AG04449 (cell line): ENCODE measurements around the gene TNFRSF21.

Experiments
- CTCF ChIA-PET: fragments of 350-600 bp; formaldehyde crosslinking; extraction: SDS; loops from one replicate; lab custom pipeline; 2021; ENCODE audit warnings: antibody characterized with exemption; lab: Yijun Ruan, JAX
- POLR2A ChIA-PET: fragments of 400-600, 350-600 bp; formaldehyde crosslinking; extraction: SDS; loops from one replicate; lab custom pipeline; 2020; ENCODE audit warnings: antibody characterized with exemption, inconsistent platforms; lab: Yijun Ruan, JAX
- DNase-seq: peaks from one replicate; pipeline ENCODE4 v3.0.0-alpha.2; 2010; ENCODE audit warnings: low read depth, low spot score
- H3K4me3 ChIP-seq: 2 replicates; pipeline ENCODE4 v1.5.1; 2011; ENCODE audit warnings: low read depth, mild to moderate bottlenecking, control low read depth, low read length
- CTCF ChIP-seq: IDR thresholded peaks from one replicate; pipeline ENCODE4 v1.5.1; 2011; ENCODE audit warnings: mild to moderate bottlenecking, moderate library complexity, low read length, control low read depth, inconsistent platforms; ENCODE audit not compliant: insufficient read depth; ENCODE audit errors: missing control alignments

TNFRSF21 gene

GRCh38 chr6:47254051-47254450, 55.7 kb downstream of the TNFRSF21 start:
- TF ChIP-seq CTCF = no peak
- no peak for DNase-seq
- no peak overlapping the region for H3K4me3 ChIP-seq
- ChIA-PET CTCF (no interaction called here), POLR2A (interaction anchor here (0.5 kb wide), 1 partner anchor 8 kb away, joined by 3 read pairs; no protein-coding TSS in a partner anchor)

- CTCF ChIA-PET = no interaction called here
- no peak overlapping the region for H3K4me3 ChIP-seq
- POLR2A ChIA-PET = no interaction called here
- DNase-seq = no peak
- TF ChIP-seq CTCF = no peak
Measured at GRCh38 chr6:47253136-47253535, 56.6 kb downstream of the TNFRSF21 start.

GRCh38 chr6:47252633-47253032, 57.1 kb downstream of the TNFRSF21 start:
- H3K4me3 ChIP-seq = no peak overlapping the region
- ChIA-PET POLR2A (no interaction called here), CTCF (no interaction called here)
- no peak for TF ChIP-seq CTCF
- no peak for DNase-seq

- POLR2A ChIA-PET = no interaction called here
- CTCF ChIA-PET = no interaction called here
- no peak for TF ChIP-seq CTCF
Measured at GRCh38 chr6:47251396-47251795, 58.3 kb downstream of the TNFRSF21 start.

GRCh38 chr6:47250302-47250701, 59.4 kb downstream of the TNFRSF21 start:
- CTCF ChIA-PET = no interaction called here
- POLR2A ChIA-PET = no interaction called here
- no peak overlapping the region for H3K4me3 ChIP-seq
- DNase-seq = no peak
- TF ChIP-seq CTCF = no peak

More at GRCh38 chr6:47251396-47251795, 58.3 kb downstream of the TNFRSF21 start:
- DNase-seq = no peak
- H3K4me3 ChIP-seq = no peak overlapping the region

- ChIA-PET POLR2A (no interaction called here), CTCF (interaction anchor here (1.2 kb wide), 1 partner anchor 10 kb away, joined by 3 read pairs; no protein-coding TSS in a partner anchor)
- H3K4me3 ChIP-seq = no peak overlapping the region
- no peak for TF ChIP-seq CTCF
- no peak for DNase-seq
Measured at GRCh38 chr6:47248446-47248845, 61.3 kb downstream of the TNFRSF21 start.
